WI38 (cell line): ENCODE data around the gene F8.

Source experiments
- H3K4me3 ChIP-seq: 2 replicates; pipeline ENCODE4 v1.5.1; 2011; ENCODE audit warnings: low read depth, mild to moderate bottlenecking, control low read depth, low read length
- CTCF ChIP-seq: IDR thresholded peaks from 2 replicates; pipeline ENCODE4 v1.5.1; 2012; ENCODE audit warnings: low read depth, mild to moderate bottlenecking, control low read depth, low read length

The F8 gene

GRCh38 chrX:155065035-155065734 is 42.7 kb upstream of the F8 start:
- TF ChIP-seq CTCF: no peak
- no peak overlapping the region for H3K4me3 ChIP-seq

GRCh38 chrX:155061760-155062159 is 39.2 kb upstream of the F8 start:
- TF ChIP-seq CTCF: no peak
- H3K4me3 ChIP-seq: no peak overlapping the region

- H3K4me3 ChIP-seq: no peak overlapping the region
- TF ChIP-seq CTCF: peak; percentile 57
Measured at GRCh38 chrX:155056877-155057792, 34.6 kb upstream of the F8 start.

GRCh38 chrX:155056471-155056870 is 33.9 kb upstream of the F8 start:
- no peak for TF ChIP-seq CTCF
- H3K4me3 ChIP-seq: no peak overlapping the region

GRCh38 chrX:155055494-155055893 is 33.0 kb upstream of the F8 start:
- no peak overlapping the region for H3K4me3 ChIP-seq
- no peak for TF ChIP-seq CTCF

GRCh38 chrX:155054255-155054654 is 31.7 kb upstream of the F8 start:
- no peak for TF ChIP-seq CTCF

GRCh38 chrX:155053656-155054055 is 31.1 kb upstream of the F8 start:
- no peak for TF ChIP-seq CTCF
- no peak overlapping the region for H3K4me3 ChIP-seq

More at GRCh38 chrX:155054255-155054654, 31.7 kb upstream of the F8 start:
- H3K4me3 ChIP-seq: no peak overlapping the region
